Cardiac septum (tissue), 1 donor: ENCODE data around the gene RBM33. TPM values are rescaled to one million over a fixed set of nuclear protein-coding genes. Genes with fewer than 3 reads are reported as not detected.

ENCODE experiments used
- DNase-seq: peaks from one replicate; pipeline ENCODE4 v3.0.0-alpha.2; 2020; ENCODE audit warnings: low spot score
- intact Hi-C: fragments of 100-400 bp; cut with DNase I; formaldehyde crosslinking; loops from one replicate; pipeline ENCODE4 v1.14.0; 2022
- total RNA-seq: library from RNA; stranded (reverse); fragmentation: NEBNext Ultra II Directional; extraction: Animal tissue kit (Norgen Biotek cat#: 25700); gene quantifications from one replicate; pipeline ENCODE4 v1.2.1, GENCODE V29; 2021
- donor health status: DM: no; HTN: no; CAD: no.

The RBM33 gene
- total RNA-seq, 1 donor from 2014 or later: 41.4 TPM

GRCh38 chr7:155656891-155657290 lies 12.4 kb downstream of the RBM33 start:
- intact Hi-C loops: no loop called here
- no peak for DNase-seq

- intact Hi-C loops: no loop called here
- no peak for DNase-seq
Measured at GRCh38 chr7:155660059-155660757, 15.7 kb downstream of the RBM33 start.

GRCh38 chr7:155660758-155661093 lies 16.3 kb downstream of the RBM33 start:
- DNase-seq: no peak
- intact Hi-C loops: no loop called here

- no peak for DNase-seq
- intact Hi-C loops: no loop called here
Measured at GRCh38 chr7:155662343-155663043, 18.0 kb downstream of the RBM33 start.

- intact Hi-C loops: no loop called here
- DNase-seq: no peak
Measured at GRCh38 chr7:155663937-155664336, 19.5 kb downstream of the RBM33 start.

GRCh38 chr7:155665079-155665956 lies 20.9 kb downstream of the RBM33 start:
- no peak for DNase-seq
- intact Hi-C loops: no loop called here

GRCh38 chr7:155665957-155666287 lies 21.5 kb downstream of the RBM33 start:
- DNase-seq: no peak
- intact Hi-C loops: no loop called here

- intact Hi-C loops: no loop called here
- DNase-seq: no peak
Measured at GRCh38 chr7:155667241-155667829, 22.9 kb downstream of the RBM33 start.

- no peak for DNase-seq
- intact Hi-C loops: no loop called here
Measured at GRCh38 chr7:155669717-155670505, 25.4 kb downstream of the RBM33 start.

GRCh38 chr7:155670521-155670920 lies 26.1 kb downstream of the RBM33 start:
- no peak for DNase-seq
- intact Hi-C loops: no loop called here

GRCh38 chr7:155674556-155674955 lies 30.1 kb downstream of the RBM33 start:
- intact Hi-C loops: no loop called here
- no peak for DNase-seq

- intact Hi-C loops: no loop called here
- DNase-seq: no peak
Measured at GRCh38 chr7:155676052-155676451, 31.6 kb downstream of the RBM33 start.

GRCh38 chr7:155677688-155678087 lies 33.2 kb downstream of the RBM33 start:
- no peak for DNase-seq
- intact Hi-C loops: no loop called here

GRCh38 chr7:155680124-155680523 lies 35.7 kb downstream of the RBM33 start:
- no peak for DNase-seq
- intact Hi-C loops: no loop called here

GRCh38 chr7:155680864-155681263 lies 36.4 kb downstream of the RBM33 start:
- intact Hi-C loops: no loop called here
- no peak for DNase-seq

- no peak for DNase-seq
- intact Hi-C loops: no loop called here
Measured at GRCh38 chr7:155681663-155682062, 37.2 kb downstream of the RBM33 start.

GRCh38 chr7:155682484-155682883 lies 38.0 kb downstream of the RBM33 start:
- intact Hi-C loops: no loop called here
- DNase-seq: no peak

GRCh38 chr7:155683098-155683497 lies 38.6 kb downstream of the RBM33 start:
- intact Hi-C loops: no loop called here
- no peak for DNase-seq

- no peak for DNase-seq
- intact Hi-C loops: no loop called here
Measured at GRCh38 chr7:155683714-155684113, 39.3 kb downstream of the RBM33 start.

- intact Hi-C loops: no loop called here
Measured at GRCh38 chr7:155684543-155684942, 40.1 kb downstream of the RBM33 start.

More at GRCh38 chr7:155684543-155684942, 40.1 kb downstream of the RBM33 start:
- no peak for DNase-seq
